ENCODE data around the gene KCNN4.
"Not testable (repeated sequence)": the region's sequence is repeated elsewhere in the genome, so short reads cannot be mapped to it uniquely, and the experiment has no call there.

KCNN4 gene

GRCh38 chr19:43775299-43775890, 5.4 kb downstream of the KCNN4 start:
- H4K20me1 ChIP-seq (ENCODE audit: insufficient read depth, low read length) = no peaks in the 10 kb centered on the region
- no peaks in the 10 kb centered on the region for H3K9me3 ChIP-seq (ENCODE audit: insufficient read depth, low read length, severe bottlenecking)
- no peak overlapping the region for H3K27ac ChIP-seq (ENCODE audit: low read length)
- no peak for ATAC-seq (ENCODE audit: insufficient read depth, low read depth)
- peaks cover 37% of the 10 kb centered on the region for H3K4me1 ChIP-seq (ENCODE audit: insufficient read depth, low read length)
- no peaks in the 10 kb centered on the region for H3K36me3 ChIP-seq (ENCODE audit: insufficient read depth, low read length)
- H3K9ac ChIP-seq (ENCODE audit: low read depth, low read length) = no peak overlapping the region
- DNase-seq = no peak
- no peak overlapping the region for H3K4me3 ChIP-seq (ENCODE audit: low read depth in 1 of 2, low read length in 2 of 2)
- H2AFZ ChIP-seq (ENCODE audit: low read depth, low read length) = no peak overlapping the region
- H3K27me3 ChIP-seq (ENCODE audit: insufficient read depth, low read length, poor library complexity) = no peaks in the 10 kb centered on the region
- TF ChIP-seq CTCF (IDR thresholded peaks at IDR 0.05; ENCODE audit: borderline replicate concordance, extremely low read depth, low read length, poor library complexity, severe bottlenecking) (no peak), EZH2 (IDR thresholded peaks at IDR 0.05; ENCODE audit: borderline replicate concordance, low read depth, low read length, severe bottlenecking) (no peak)
- H3K79me2 ChIP-seq (ENCODE audit: insufficient read depth, low read length) = no peaks in the 10 kb centered on the region
- no peak overlapping the region for H3K4me2 ChIP-seq (ENCODE audit: insufficient read depth, low read length)

- H3K36me3 ChIP-seq (ENCODE audit: insufficient read depth, low read length); H3K9ac ChIP-seq (ENCODE audit: low read depth, low read length); H3K27ac ChIP-seq (ENCODE audit: low read length); H3K79me2 ChIP-seq (ENCODE audit: insufficient read depth, low read length); DNase-seq; H3K4me2 ChIP-seq (ENCODE audit: insufficient read depth, low read length); H4K20me1 ChIP-seq (ENCODE audit: insufficient read depth, low read length); H3K9me3 ChIP-seq (ENCODE audit: insufficient read depth, low read length, severe bottlenecking); H3K27me3 ChIP-seq (ENCODE audit: insufficient read depth, low read length, poor library complexity); ATAC-seq (ENCODE audit: insufficient read depth, low read depth); H2AFZ ChIP-seq (ENCODE audit: low read depth, low read length); H3K4me3 ChIP-seq (ENCODE audit: low read depth in 1 of 2, low read length in 2 of 2): not testable (repeated sequence)
- peaks cover 37% of the 10 kb centered on the region for H3K4me1 ChIP-seq (ENCODE audit: insufficient read depth, low read length)
Measured at GRCh38 chr19:43774940-43775258, 5.9 kb downstream of the KCNN4 start.

GRCh38 chr19:43774103-43774939, 6.5 kb downstream of the KCNN4 start:
- Histone ChIP-seq H3K4me3 (ENCODE audit: low read depth in 1 of 2, low read length in 2 of 2) (no peak overlapping the region), H3K9me3 (ENCODE audit: insufficient read depth, low read length, severe bottlenecking) (no peaks in the 10 kb centered on the region), H3K79me2 (ENCODE audit: insufficient read depth, low read length) (no peaks in the 10 kb centered on the region), H3K36me3 (ENCODE audit: insufficient read depth, low read length) (no peaks in the 10 kb centered on the region), H3K4me2 (ENCODE audit: insufficient read depth, low read length) (no peak overlapping the region), H2AFZ (ENCODE audit: low read depth, low read length) (no peak overlapping the region), H3K4me1 (ENCODE audit: insufficient read depth, low read length) (peaks cover 33% of the 10 kb centered on the region), H3K9ac (ENCODE audit: low read depth, low read length) (no peak overlapping the region), H4K20me1 (ENCODE audit: insufficient read depth, low read length) (no peaks in the 10 kb centered on the region), H3K27me3 (ENCODE audit: insufficient read depth, low read length, poor library complexity) (no peaks in the 10 kb centered on the region), H3K27ac (ENCODE audit: low read length) (no peak overlapping the region)
- TF ChIP-seq EZH2 (IDR thresholded peaks at IDR 0.05; ENCODE audit: borderline replicate concordance, low read depth, low read length, severe bottlenecking) (no peak), CTCF (IDR thresholded peaks at IDR 0.05; ENCODE audit: borderline replicate concordance, extremely low read depth, low read length, poor library complexity, severe bottlenecking) (no peak)
- ATAC-seq (ENCODE audit: insufficient read depth, low read depth) (no peak), DNase-seq (no peak)

GRCh38 chr19:43773725-43774102, 7.1 kb downstream of the KCNN4 start:
- ATAC-seq (ENCODE audit: insufficient read depth, low read depth) = no peak
- H3K4me3 ChIP-seq (ENCODE audit: low read depth in 1 of 2, low read length in 2 of 2) = no peak overlapping the region
- H3K79me2 ChIP-seq (ENCODE audit: insufficient read depth, low read length) = no peaks in the 10 kb centered on the region

More at GRCh38 chr19:43773725-43774102, 7.1 kb downstream of the KCNN4 start:
- Histone ChIP-seq H3K36me3 (ENCODE audit: insufficient read depth, low read length) (no peaks in the 10 kb centered on the region), H4K20me1 (ENCODE audit: insufficient read depth, low read length) (no peaks in the 10 kb centered on the region), H3K9ac (ENCODE audit: low read depth, low read length) (no peak overlapping the region), H3K4me2 (ENCODE audit: insufficient read depth, low read length) (no peak overlapping the region), H3K4me1 (ENCODE audit: insufficient read depth, low read length) (peaks cover 26% of the 10 kb centered on the region), H2AFZ (ENCODE audit: low read depth, low read length) (no peak overlapping the region), H3K9me3 (ENCODE audit: insufficient read depth, low read length, severe bottlenecking) (no peaks in the 10 kb centered on the region), H3K27me3 (ENCODE audit: insufficient read depth, low read length, poor library complexity) (no peaks in the 10 kb centered on the region), H3K27ac (ENCODE audit: low read length) (no peak overlapping the region)
- TF ChIP-seq CTCF (IDR thresholded peaks at IDR 0.05; ENCODE audit: borderline replicate concordance, extremely low read depth, low read length, poor library complexity, severe bottlenecking) = no peak
- no peak for TF ChIP-seq EZH2 (IDR thresholded peaks at IDR 0.05; ENCODE audit: borderline replicate concordance, low read depth, low read length, severe bottlenecking)
- no peak for DNase-seq

All from DND-41 (cell line).